HepG2 (cell line): Measurements from ENCODE around the gene TOM1L1. TPM values are rescaled to one million over a fixed set of nuclear protein-coding genes. Genes with fewer than 3 reads are reported as not detected.

Experiments used
- ATAC-seq: fragments of 200-7000 bp; cut with Tn5 transposase; 3 replicates; pipeline ENCODE4 v1.9.1; 2020; ENCODE audit warnings: mild to moderate bottlenecking, moderate library complexity
- BruUV-seq: library from RNA; stranded (reverse); fragments of 400-500 nt; replicated peaks from 2 replicates; lab custom pipeline; 2021; lab: Mats Ljungman, UMichigan
- CTCF ChIA-PET: fragments of 300-600 bp; formaldehyde crosslinking; extraction: SDS; loops from one replicate; lab custom pipeline; 2021; ENCODE audit warnings: low total read pairs, inconsistent platforms, low intra/inter-chr PET ratio; lab: Yijun Ruan, JAX
- POLR2A ChIA-PET: fragments of 350-600 bp; sonication (Branson Sonifier 250); formaldehyde crosslinking; loops from one replicate; lab custom pipeline; 2020; ENCODE audit warnings: antibody characterized with exemption, inconsistent platforms; lab: Yijun Ruan, JAX
- DNase-seq: peaks from one replicate; pipeline ENCODE4 v3.0.0-alpha.2; 2015; ENCODE audit warnings: low spot score
- FAIRE-seq: peaks from 3 replicates; lab custom pipeline; 2011; peaks lifted over from hg19 to GRCh38; lab: Jason Lieb, UNC
- H2AFZ ChIP-seq: one replicate; pipeline ENCODE4 v1.6.1; 2011; ENCODE audit warnings: low read length, inconsistent platforms
- H3K27ac ChIP-seq: fragments of 300-600 bp; 3 replicates; pipeline ENCODE4 v1.8.0; 2011; ENCODE audit warnings: mixed run types, mild to moderate bottlenecking, mixed read lengths, low read length, inconsistent platforms; ENCODE audit not compliant: insufficient read depth; ENCODE audit errors: extremely low read length
- H3K27me3 ChIP-seq, 2 experiments: fragments of 200-600 bp in 1 of 2; 2 replicates in 1 of 2; 3 replicates in 1 of 2; pipeline versions ENCODE4 v1.6.0 to v1.8.0; 2011; ENCODE audit warnings: low read length in 2 of 2, mild to moderate bottlenecking in 2 of 2, moderate library complexity in 2 of 2, inconsistent platforms in 1 of 2; ENCODE audit not compliant: insufficient read depth in 2 of 2, control insufficient read depth in 1 of 2
- H3K36me3 ChIP-seq, 2 experiments: fragments of 200-600 bp in 1 of 2; replicated peaks in 1 of 2; 2 replicates in 1 of 2; 3 replicates in 1 of 2; pipeline versions ENCODE4 v1.5.1 to v1.8.0; 2011; ENCODE audit warnings: low read length in 2 of 2, inconsistent platforms in 1 of 2; ENCODE audit not compliant: insufficient read depth in 2 of 2, control insufficient read depth in 1 of 2
- H3K4me1 ChIP-seq: 2 replicates; pipeline ENCODE4 v1.5.1; 2012; ENCODE audit warnings: low read length, inconsistent platforms; ENCODE audit not compliant: insufficient read depth
- H3K4me2 ChIP-seq: 2 replicates; pipeline ENCODE4 v1.6.0; 2011; ENCODE audit warnings: low read depth, low read length, inconsistent platforms
- H3K4me3 ChIP-seq, 3 experiments: fragments of 200-600 bp in 1 of 3; sonication (generic), shearing (Covaris generic) in 1 of 3; replicated peaks in 1 of 3; 2 replicates each; pipeline ENCODE4 v1.5.1; 2011 to 2016; ENCODE audit warnings: low read length in 3 of 3, inconsistent platforms in 2 of 3, low read depth in 2 of 3, mild to moderate bottlenecking in 2 of 3, control low read depth in 1 of 3, mixed read lengths in 1 of 3; ENCODE audit not compliant: insufficient read depth in 1 of 3
- H3K79me2 ChIP-seq: one replicate; pipeline ENCODE4 v1.6.1; 2011; ENCODE audit warnings: low read length, inconsistent platforms; ENCODE audit not compliant: insufficient read depth
- H3K9ac ChIP-seq: 2 replicates; pipeline ENCODE4 v1.6.0; 2011; ENCODE audit warnings: mild to moderate bottlenecking, low read depth, low read length, inconsistent platforms; ENCODE audit not compliant: insufficient read depth
- H3K9me3 ChIP-seq: 2 replicates; pipeline ENCODE4 v1.5.1; 2012; ENCODE audit warnings: mild to moderate bottlenecking, low read length
- H4K20me1 ChIP-seq: 2 replicates; pipeline ENCODE4 v1.6.0; 2011; ENCODE audit warnings: inconsistent platforms, mild to moderate bottlenecking, low read length, moderate library complexity; ENCODE audit not compliant: insufficient read depth
- GLMP ChIP-seq: sonication (generic); formaldehyde crosslinking; IDR thresholded peaks from 2 replicates; pipeline ENCODE4 v1.9.0; 2021; ENCODE audit warnings: missing genetic modification reagents, mild to moderate bottlenecking, borderline replicate concordance
- JUND ChIP-seq: sonication (generic); formaldehyde crosslinking; IDR thresholded peaks from 2 replicates; pipeline ENCODE4 v1.8.0; 2022; ENCODE audit warnings: mild to moderate bottlenecking, missing genetic modification reagents
- KDM5A ChIP-seq: fragments of 200-600 bp; sonication (generic); IDR thresholded peaks from 2 replicates; pipeline ENCODE4 v1.7.0; 2018; ENCODE audit warnings: antibody characterized with exemption, mild to moderate bottlenecking, low read length, borderline replicate concordance
- MIER2 ChIP-seq: IDR thresholded peaks from 2 replicates; pipeline ENCODE4 v1.6.1; 2016; ENCODE audit warnings: missing biosample characterization, missing genetic modification reagents
- PAXIP1 ChIP-seq: sonication (generic); formaldehyde crosslinking; conservative IDR thresholded peaks from 2 replicates; pipeline ENCODE4 v1.4.0; 2020; ENCODE audit warnings: mild to moderate bottlenecking, missing genetic modification reagents, moderate library complexity
- SAP130 ChIP-seq: IDR thresholded peaks from 2 replicates; pipeline ENCODE4 v1.6.1; 2016; ENCODE audit warnings: low read depth
- SNAPC5 ChIP-seq: sonication (generic); formaldehyde crosslinking; IDR thresholded peaks from 2 replicates; pipeline ENCODE4 v1.8.1; 2023; ENCODE audit warnings: mild to moderate bottlenecking, missing genetic modification reagents, borderline replicate concordance
- ZBTB8A ChIP-seq: sonication (generic); formaldehyde crosslinking; IDR thresholded peaks from 2 replicates; pipeline ENCODE4 v1.4.0; 2020; ENCODE audit warnings: mild to moderate bottlenecking, low read depth, missing genetic modification reagents, borderline replicate concordance
- ZNF232 ChIP-seq: sonication (generic); formaldehyde crosslinking; IDR thresholded peaks from 2 replicates; pipeline ENCODE4 v1.4.0; 2020; ENCODE audit warnings: missing genetic modification reagents, borderline replicate concordance
- ZNF296 ChIP-seq: sonication (generic); formaldehyde crosslinking; conservative IDR thresholded peaks from 2 replicates; pipeline ENCODE4 v1.5.0; 2020; ENCODE audit warnings: mild to moderate bottlenecking, missing genetic modification reagents
- ZNF430 ChIP-seq: sonication (generic); formaldehyde crosslinking; IDR thresholded peaks from 2 replicates; pipeline ENCODE4 v1.9.0; 2021; ENCODE audit warnings: mild to moderate bottlenecking, missing genetic modification reagents
- ZNF530 ChIP-seq: sonication (generic); formaldehyde crosslinking; IDR thresholded peaks from 2 replicates; pipeline ENCODE4 v1.5.0; 2020; ENCODE audit warnings: low read depth, mild to moderate bottlenecking, missing genetic modification reagents
- ZNF557 ChIP-seq: sonication (generic); formaldehyde crosslinking; IDR thresholded peaks from 2 replicates; pipeline ENCODE4 v1.4.0; 2020; ENCODE audit warnings: missing genetic modification reagents
- WGBS: methylation state at CpG from one replicate; pipeline ENCODE4 v1.1.6; 2017; ENCODE audit warnings: low lambda C conversion rate; 5-methylcytosine and 5-hydroxymethylcytosine counted together
- in situ Hi-C: cut with HindIII; loops from 2 replicates; pipeline ENCODE4 v1.10.0; 2017; ENCODE audit warnings: low pct_unique_long_range_greater_than_20kb; ENCODE audit not compliant: extremely low pct_ligation_motif_present
- intact Hi-C: fragments of 100-400 bp; cut with micrococcal nuclease; formaldehyde crosslinking; loops from one replicate; pipeline ENCODE4 v1.10.0; 2022; ENCODE audit not compliant: unreplicated experiment
- polyA plus RNA-seq, 8 experiments: library from polyadenylated mRNA; depleted of rRNA in 3 of 8; stranded (reverse) in 7 of 8; unstranded in 1 of 8; fragments of >200 nt; fragmentation: Illumina TruSeq in 4 of 8; extraction: Trizol in 4 of 8; gene quantifications; 2 replicates each; pipeline versions ENCODE4 v1.2.1 to v1.2.3, GENCODE V29; 2011 to 2016; ENCODE audit warnings: low read depth in 4 of 8, missing spikeins in 1 of 8, mixed read lengths in 1 of 8; ENCODE audit not compliant: insufficient read depth in 1 of 8
- total RNA-seq, 5 experiments: library from RNA; depleted of rRNA; stranded (reverse); fragments of >200 nt; fragmentation: Illumina TruSeq; extraction: Trizol; gene quantifications; 2 replicates each; pipeline ENCODE4 v1.2.3, GENCODE V29; 2016; ENCODE audit warnings: low read depth in 1 of 5
- TF ChIP-seq, protein P1 (sequence below): sonication (generic); formaldehyde crosslinking; IDR thresholded peaks from 2 replicates; pipeline ENCODE4 v1.4.0; 2020; ENCODE audit warnings: mild to moderate bottlenecking, missing genetic modification reagents
- TF ChIP-seq, protein P2 (sequence below): sonication (generic); formaldehyde crosslinking; IDR thresholded peaks from 2 replicates; pipeline ENCODE4 v1.5.1; 2020; ENCODE audit warnings: mild to moderate bottlenecking, missing genetic modification reagents, borderline replicate concordance

The TOM1L1 gene
- total and polyA plus RNA-seq, 2 of the 13 experiments (the other 11 are each of a cell fraction or from before 2014, with no cell fraction given): 45.3 to 51.3 TPM

DNA sequence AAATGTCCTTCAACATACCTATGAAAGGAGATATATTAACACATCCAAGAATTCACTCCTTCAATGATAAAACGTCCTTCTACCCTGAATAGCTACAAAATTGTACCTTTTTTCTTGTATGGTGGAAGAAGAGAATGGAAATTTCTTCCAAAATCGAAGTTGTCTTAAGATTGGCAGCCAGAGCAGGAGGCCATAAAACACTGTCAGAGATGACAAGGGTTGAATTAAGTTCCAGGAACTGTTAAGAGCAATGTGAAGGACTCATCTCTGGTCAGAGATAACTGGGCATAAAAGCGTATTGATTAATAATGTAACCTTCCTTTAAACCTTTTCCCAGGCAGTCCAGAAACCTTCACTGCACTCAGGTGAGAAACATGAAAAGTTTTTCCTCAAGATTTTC is 12.9 kb upstream of the TOM1L1 start:
- TF ChIP-seq SAP130 (CRISPR knock-in tag): no peak
- no peak for TF ChIP-seq JUND (CRISPR knock-in tag)
- no peak for TF ChIP-seq PAXIP1 (CRISPR knock-in tag)
- TF ChIP-seq ZNF557 (CRISPR knock-in tag): no peak
- TF ChIP-seq, protein P1, sequence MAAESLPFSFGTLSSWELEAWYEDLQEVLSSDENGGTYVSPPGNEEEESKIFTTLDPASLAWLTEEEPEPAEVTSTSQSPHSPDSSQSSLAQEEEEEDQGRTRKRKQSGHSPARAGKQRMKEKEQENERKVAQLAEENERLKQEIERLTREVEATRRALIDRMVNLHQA (CRISPR knock-in tag): no peak
- TF ChIP-seq MIER2 (CRISPR knock-in tag): no peak
- TF ChIP-seq ZNF430 (CRISPR knock-in tag): no peak
- TF ChIP-seq, protein P2, sequence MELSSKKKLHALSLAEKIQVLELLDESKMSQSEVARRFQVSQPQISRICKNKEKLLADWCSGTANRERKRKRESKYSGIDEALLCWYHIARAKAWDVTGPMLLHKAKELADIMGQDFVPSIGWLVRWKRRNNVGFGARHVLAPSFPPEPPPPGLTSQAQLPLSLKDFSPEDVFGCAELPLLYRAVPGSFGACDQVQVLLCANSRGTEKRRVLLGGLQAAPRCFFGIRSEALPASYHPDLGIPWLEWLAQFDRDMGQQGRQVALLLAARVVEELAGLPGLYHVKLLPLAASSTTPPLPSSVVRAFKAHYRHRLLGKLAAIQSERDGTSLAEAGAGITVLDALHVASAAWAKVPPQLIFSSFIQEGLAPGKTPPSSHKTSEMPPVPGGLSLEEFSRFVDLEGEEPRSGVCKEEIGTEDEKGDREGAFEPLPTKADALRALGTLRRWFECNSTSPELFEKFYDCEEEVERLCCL (CRISPR knock-in tag): no peak
- no peak for TF ChIP-seq KDM5A
- TF ChIP-seq ZNF296: no peak
- TF ChIP-seq ZNF530 (CRISPR knock-in tag): no peak
- no peak for TF ChIP-seq GLMP (CRISPR knock-in tag)
- no peak for TF ChIP-seq SNAPC5 (CRISPR knock-in tag)
- TF ChIP-seq ZNF232: no peak
- TF ChIP-seq ZBTB8A: no peak
- in situ Hi-C loops: loop anchor here (25.0 kb wide), 2 partner anchors 950 to 1850 kb away; no protein-coding TSS in a partner anchor
- Histone ChIP-seq H4K20me1 (no peaks in the 10 kb centered on the region), H2AFZ (no peak overlapping the region), H3K4me1 (no peaks in the 10 kb centered on the region), H3K4me3 (no peak overlapping the region), H3K4me2 (no peak overlapping the region), H3K36me3 (no peaks in the 10 kb centered on the region), H3K9me3 (no peaks in the 10 kb centered on the region), H3K9ac (no peak overlapping the region), H3K27ac (no peak overlapping the region), H3K27me3 (no peaks in the 10 kb centered on the region; a peak in 1 of 5 replicates), H3K79me2 (no peaks in the 10 kb centered on the region)
- FAIRE-seq (no peak), DNase-seq (no peak), ATAC-seq (no peak)
- POLR2A ChIA-PET: no interaction called here
- WGBS: 16% methylated on average over 3 of the region's 3 CpGs
- intact Hi-C loops: no loop called here
- CTCF ChIA-PET: no interaction called here
- BruUV-seq: no TSS peak
